Panc1 (cell line): ENCODE measurements around the gene EYA2. TPM values are rescaled to one million over a fixed set of nuclear protein-coding genes. Genes with fewer than 3 reads are reported as not detected.

ENCODE experiments used
- ATAC-seq: fragments of 200-7000 bp; cut with Tn5 transposase; 2 replicates; pipeline ENCODE4 v1.9.1; 2020; ENCODE audit warnings: mild to moderate bottlenecking, moderate library complexity
- BruUV-seq: library from RNA; stranded (reverse); fragments of 400-500 nt; replicated peaks from 2 replicates; lab custom pipeline; 2021; lab: Mats Ljungman, UMichigan
- CTCF ChIA-PET: fragments of 300-600 bp; sonication (Branson Sonifier 250); formaldehyde crosslinking; loops from one replicate; lab custom pipeline; 2022; ENCODE audit warnings: antibody characterized with exemption; lab: Charles Lee
- POLR2A ChIA-PET: fragments of 300-600 bp; sonication (Branson Sonifier 250); formaldehyde crosslinking; loops from one replicate; lab custom pipeline; 2022; ENCODE audit warnings: antibody characterized with exemption; lab: Charles Lee
- DNase-seq: peaks from one replicate; pipeline ENCODE4 v3.0.0-alpha.2; 2010; ENCODE audit warnings: low read depth, low spot score
- H3K27ac ChIP-seq: 2 replicates; pipeline ENCODE4 v1.5.1; 2011; ENCODE audit warnings: mild to moderate bottlenecking, low read length, inconsistent platforms
- H3K27me3 ChIP-seq: fragments of 200-500 bp; sonication (Bioruptor generic); 2 replicates; pipeline ENCODE4 v1.6.0; 2014; ENCODE audit warnings: low read length, inconsistent platforms; ENCODE audit not compliant: control insufficient read depth, insufficient read depth
- H3K36me3 ChIP-seq: fragments of 200-500 bp; sonication (Bioruptor generic); 2 replicates; pipeline ENCODE4 v1.5.1; 2014; ENCODE audit warnings: inconsistent platforms, mild to moderate bottlenecking, low read length, moderate library complexity; ENCODE audit not compliant: control insufficient read depth, insufficient read depth
- H3K4me1 ChIP-seq: 2 replicates; pipeline ENCODE4 v1.5.1; 2011; ENCODE audit warnings: inconsistent platforms, mild to moderate bottlenecking, low read length, moderate library complexity; ENCODE audit not compliant: control insufficient read depth, insufficient read depth
- H3K4me3 ChIP-seq, 2 experiments: 2 replicates each; pipeline ENCODE4 v1.5.1; 2011 to 2012; ENCODE audit warnings: low read depth in 2 of 2, low read length in 2 of 2, mild to moderate bottlenecking in 2 of 2, inconsistent platforms in 1 of 2, moderate library complexity in 1 of 2
- H3K9me3 ChIP-seq: fragments of 200-500 bp; sonication (Bioruptor generic); 2 replicates; pipeline ENCODE4 v1.5.1; 2014; ENCODE audit warnings: low read depth, mild to moderate bottlenecking, inconsistent platforms, low read length, moderate library complexity; ENCODE audit not compliant: control insufficient read depth, insufficient read depth
- CTCF ChIP-seq: fragments of 450-650 bp; IDR thresholded peaks from 2 replicates; pipeline ENCODE4 v1.5.1; 2017; ENCODE audit warnings: mild to moderate bottlenecking
- POLR2AphosphoS5 ChIP-seq: IDR thresholded peaks from 2 replicates; pipeline ENCODE4 v1.6.1; 2012; ENCODE audit warnings: mild to moderate bottlenecking, low read depth, low read length, moderate library complexity
- REST ChIP-seq, 2 experiments: IDR thresholded peaks; 2 replicates each; pipeline ENCODE4 v1.6.1; 2011 to 2012; ENCODE audit warnings: low read depth in 2 of 2, control low read depth in 1 of 2, low read length in 1 of 2, mild to moderate bottlenecking in 1 of 2, moderate library complexity in 1 of 2; ENCODE audit not compliant: insufficient read depth in 1 of 2
- SIN3A ChIP-seq: IDR thresholded peaks from 2 replicates; pipeline ENCODE4 v1.6.1; 2012; ENCODE audit warnings: low read depth, mild to moderate bottlenecking, low read length, moderate library complexity, borderline replicate concordance; ENCODE audit not compliant: insufficient read depth
- TCF7L2 ChIP-seq: IDR thresholded peaks from 2 replicates; pipeline ENCODE4 v1.6.1; 2011; ENCODE audit warnings: mild to moderate bottlenecking, low read depth, low read length, inconsistent platforms
- in situ Hi-C: cut with HindIII; loops from 2 replicates; pipeline ENCODE4 v1.10.0; 2016; ENCODE audit warnings: low sequenced_read_pairs, low pct_unique_long_range_greater_than_20kb
- intact Hi-C: fragments of 100-400 bp; cut with micrococcal nuclease; formaldehyde crosslinking; loops from one replicate; pipeline ENCODE4 v1.10.0; 2022; ENCODE audit not compliant: unreplicated experiment
- total RNA-seq: library from RNA; stranded (reverse); gene quantifications from one replicate; pipeline ENCODE4 v1.2.1, GENCODE V29; 2021; ENCODE audit not compliant: unreplicated experiment

Gene EYA2
- total RNA-seq, 1 experiment from 2014 or later, result 1.9 TPM

- intact Hi-C loops, result no loop called here
- Histone ChIP-seq H3K4me1 (no peaks in the 10 kb centered on the region), H3K27ac (no peak overlapping the region), H3K36me3 (no peaks in the 10 kb centered on the region), H3K4me3 (no peak overlapping the region), H3K9me3 (no peaks in the 10 kb centered on the region), H3K27me3 (no peaks in the 10 kb centered on the region)
- ATAC-seq (no peak), DNase-seq (no peak)
- in situ Hi-C loops, result no loop called here
- CTCF ChIA-PET, result no interaction called here
- TF ChIP-seq POLR2AphosphoS5 (no peak), SIN3A (no peak), TCF7L2 (no peak), CTCF (no peak), REST (IDR thresholded peaks at IDR 0.05; ENCODE audit: insufficient read depth in 1 of 2, low read depth in 2 of 2, low read length in 1 of 2) (no peak)
- BruUV-seq, result no TSS peak
- POLR2A ChIA-PET, result no interaction called here
Observed at GRCh38 chr20:47111576-47111975, 216.9 kb downstream of the EYA2 start.

GRCh38 chr20:47113362-47114109 is 218.9 kb downstream of the EYA2 start:
- DNase-seq (no peak), ATAC-seq (no peak)
- BruUV-seq, result no TSS peak
- POLR2A ChIA-PET, result no interaction called here
- H3K4me3 ChIP-seq, result no peak overlapping the region
- no peak for TF ChIP-seq TCF7L2
- no peak for TF ChIP-seq CTCF
- no peak for TF ChIP-seq REST (IDR thresholded peaks at IDR 0.05; ENCODE audit: insufficient read depth in 1 of 2, low read depth in 2 of 2, low read length in 1 of 2)
- TF ChIP-seq SIN3A, result no peak
- TF ChIP-seq POLR2AphosphoS5, result no peak
- CTCF ChIA-PET, result interaction anchor here (0.6 kb wide), 1 partner anchor 360 kb away, joined by 6 read pairs; no protein-coding TSS in a partner anchor
- no peaks in the 10 kb centered on the region for H3K27me3 ChIP-seq
- no peaks in the 10 kb centered on the region for H3K9me3 ChIP-seq
- intact Hi-C loops, result no loop called here
- no peak overlapping the region for H3K27ac ChIP-seq
- in situ Hi-C loops, result no loop called here
- no peaks in the 10 kb centered on the region for H3K36me3 ChIP-seq
- H3K4me1 ChIP-seq, result no peaks in the 10 kb centered on the region
